Liver (tissue), 9 donors: ENCODE data around the gene KCNK3. TPM values are rescaled to one million over a fixed set of nuclear protein-coding genes. Genes with fewer than 3 reads are reported as not detected.

Source experiments
- DNase-seq: peaks from one replicate; pipeline ENCODE4 v3.0.0-alpha.2; 2017; ENCODE audit warnings: low spot score
- H3K27ac ChIP-seq, 2 donors: one replicate each; pipeline ENCODE4 v1.7.0; 2013; ENCODE audit warnings: inconsistent platforms in 2 of 2, low read length in 2 of 2, control low read depth in 1 of 2, low read depth in 1 of 2, mild to moderate bottlenecking in 1 of 2
- H3K27me3 ChIP-seq, 4 donors: one replicate each; pipeline versions ENCODE4 v1.6.1 to v1.7.0; 2013; ENCODE audit warnings: low read length in 3 of 4, inconsistent platforms in 1 of 4, mild to moderate bottlenecking in 1 of 4, moderate library complexity in 1 of 4; ENCODE audit not compliant: control insufficient read depth in 4 of 4, insufficient read depth in 4 of 4
- H3K36me3 ChIP-seq, 4 donors: one replicate each; pipeline versions ENCODE4 v1.6.1 to v1.7.0; 2013; ENCODE audit warnings: low read length in 3 of 4, mild to moderate bottlenecking in 3 of 4, low read depth in 1 of 4, moderate library complexity in 1 of 4; ENCODE audit not compliant: control insufficient read depth in 4 of 4, insufficient read depth in 3 of 4
- H3K4me1 ChIP-seq, 4 donors: one replicate each; pipeline versions ENCODE4 v1.6.1 to v1.7.0; 2013; ENCODE audit warnings: low read length in 3 of 4, mild to moderate bottlenecking in 3 of 4, moderate library complexity in 1 of 4; ENCODE audit not compliant: control insufficient read depth in 4 of 4, insufficient read depth in 4 of 4
- H3K4me3 ChIP-seq, 3 donors: one replicate each; pipeline versions ENCODE4 v1.6.1 to v1.7.0; 2013; ENCODE audit warnings: low read length in 3 of 3, control low read depth in 1 of 3, low read depth in 1 of 3, mild to moderate bottlenecking in 1 of 3
- H3K9ac ChIP-seq, 2 donors: one replicate each; pipeline ENCODE4 v1.7.0; 2013; ENCODE audit warnings: low read length in 2 of 2, mild to moderate bottlenecking in 2 of 2, moderate library complexity in 2 of 2, control low read depth in 1 of 2, low read depth in 1 of 2
- H3K9me3 ChIP-seq, 4 donors: one replicate each; pipeline versions ENCODE4 v1.6.1 to v1.7.0; 2013; ENCODE audit warnings: low read length in 3 of 4; ENCODE audit not compliant: control insufficient read depth in 4 of 4
- ATF3 ChIP-seq: IDR thresholded peaks from 2 replicates; pipeline ENCODE4 v1.6.1; 2016; ENCODE audit warnings: antibody characterized with exemption
- CTCF ChIP-seq: fragments of 150-350 bp; IDR thresholded peaks from 2 replicates; pipeline ENCODE4 v1.5.1; 2017; ENCODE audit warnings: improper control_type of control experiment, low read depth, low read length; ENCODE audit not compliant: missing input control
- EGR1 ChIP-seq, 2 donors: IDR thresholded peaks; 2 replicates each; pipeline ENCODE4 v1.6.1; 2016 to 2018; ENCODE audit warnings: antibody characterized with exemption in 2 of 2, low read depth in 2 of 2
- FOXA1 ChIP-seq: IDR thresholded peaks from 2 replicates; pipeline ENCODE4 v1.6.1; 2016; ENCODE audit warnings: antibody characterized with exemption
- FOXA2 ChIP-seq: IDR thresholded peaks from 2 replicates; pipeline ENCODE4 v1.6.1; 2016; ENCODE audit warnings: antibody characterized with exemption
- GABPA ChIP-seq, 2 donors: IDR thresholded peaks in 1 of 2; conservative IDR thresholded peaks in 1 of 2; 2 replicates each; pipeline ENCODE4 v1.6.1; 2016; ENCODE audit warnings: antibody characterized with exemption in 2 of 2, mild to moderate bottlenecking in 1 of 2, moderate library complexity in 1 of 2
- HNF4A ChIP-seq, 2 donors: conservative IDR thresholded peaks; 2 replicates each; pipeline ENCODE4 v1.6.1; 2016; ENCODE audit warnings: antibody characterized with exemption in 2 of 2, mild to moderate bottlenecking in 2 of 2
- HNF4G ChIP-seq: IDR thresholded peaks from 2 replicates; pipeline ENCODE4 v1.6.1; 2016; ENCODE audit warnings: antibody characterized with exemption
- JUND ChIP-seq, 2 donors: IDR thresholded peaks; 2 replicates each; pipeline ENCODE4 v1.6.1; 2016; ENCODE audit warnings: antibody characterized with exemption in 2 of 2
- MAX ChIP-seq: IDR thresholded peaks from 2 replicates; pipeline ENCODE4 v1.6.1; 2016; ENCODE audit warnings: antibody characterized with exemption
- NR2F2 ChIP-seq: IDR thresholded peaks from 2 replicates; pipeline ENCODE4 v1.6.1; 2016; ENCODE audit warnings: antibody characterized with exemption
- RAD21 ChIP-seq, 2 donors: IDR thresholded peaks; 2 replicates each; pipeline ENCODE4 v1.6.1; 2016; ENCODE audit warnings: antibody characterized with exemption in 2 of 2, mild to moderate bottlenecking in 2 of 2
- REST ChIP-seq: IDR thresholded peaks from 2 replicates; pipeline ENCODE4 v1.6.1; 2016; ENCODE audit warnings: antibody characterized with exemption, mild to moderate bottlenecking
- RXRA ChIP-seq, 2 donors: IDR thresholded peaks; 2 replicates each; pipeline ENCODE4 v1.6.1; 2017 to 2018; ENCODE audit warnings: antibody characterized with exemption in 2 of 2, mild to moderate bottlenecking in 1 of 2
- SP1 ChIP-seq: IDR thresholded peaks from 2 replicates; pipeline ENCODE4 v1.6.1; 2018; ENCODE audit warnings: antibody characterized with exemption, mild to moderate bottlenecking
- TAF1 ChIP-seq: conservative IDR thresholded peaks from 2 replicates; pipeline ENCODE4 v1.6.1; 2016; ENCODE audit warnings: antibody characterized with exemption, mild to moderate bottlenecking
- YY1 ChIP-seq: IDR thresholded peaks from 2 replicates; pipeline ENCODE4 v1.6.1; 2016; ENCODE audit warnings: antibody characterized with exemption, mild to moderate bottlenecking
- ZBTB33 ChIP-seq: IDR thresholded peaks from 2 replicates; pipeline ENCODE4 v1.6.1; 2016; ENCODE audit warnings: antibody characterized with exemption
- WGBS: extraction: QIAGEN DNeasy Blood & Tissue Kit; methylation state at CpG from one replicate; pipeline ENCODE4 v1.1.7; 2013; 5-methylcytosine and 5-hydroxymethylcytosine counted together
- polyA plus RNA-seq, 2 donors: library from polyadenylated mRNA; stranded (reverse) in 1 of 2; unstranded in 1 of 2; fragments of 200-250 nt in 1 of 2; fragments of >200 nt in 1 of 2; fragmentation: Nextera tagmentation in 1 of 2; extraction: Ambion mirVana in 1 of 2; gene quantifications; one replicate each; pipeline versions ENCODE4 v1.2.1 to v1.2.3, GENCODE V29; 2013 to 2015
- total RNA-seq, 2 donors: library from RNA; depleted of rRNA; stranded (reverse); fragments of >200 nt; gene quantifications; one replicate each; pipeline ENCODE4 v1.2.3, GENCODE V29; 2014
- donor health status: healthy.
- donor health status: healthy.
- donor health status: healthy.
- donor health status: healthy.
- donor health status: healthy.

The KCNK3 gene
- total and polyA plus RNA-seq, 4 donors = 0.78 to 6.6 (median 2.6) TPM; not detected in 1

GRCh38 chr2:26707747-26708146 is 15.2 kb downstream of the KCNK3 start:
- Histone ChIP-seq H3K9me3 (no peaks in the 10 kb centered on the region), H3K36me3 (no peaks in the 10 kb centered on the region), H3K27ac (no peak overlapping the region), H3K4me3 (no peak overlapping the region), H3K9ac (no peak overlapping the region), H3K27me3 (peaks cover 0 to 5% (median 0%) of the 10 kb centered on the region in 4 donors), H3K4me1 (no peaks in the 10 kb centered on the region)
- no peak for TF ChIP-seq JUND (IDR thresholded peaks at IDR 0.05)
- TF ChIP-seq FOXA2 = no peak
- TF ChIP-seq NR2F2 = no peak
- TF ChIP-seq SP1 = no peak
- no peak for TF ChIP-seq REST
- TF ChIP-seq YY1 = no peak
- TF ChIP-seq EGR1 (IDR thresholded peaks at IDR 0.05; ENCODE audit: low read depth in 2 of 2) = no peak
- TF ChIP-seq RXRA (IDR thresholded peaks at IDR 0.05) = no peak
- no peak for TF ChIP-seq ATF3
- TF ChIP-seq HNF4G = no peak
- TF ChIP-seq TAF1 = no peak
- TF ChIP-seq GABPA (IDR thresholded peaks at IDR 0.05 in 1 of 2, conservative IDR thresholded peaks at IDR 0.05 in 1 of 2) = no peak
- TF ChIP-seq MAX = no peak
- no peak for TF ChIP-seq CTCF
- TF ChIP-seq HNF4A (conservative IDR thresholded peaks at IDR 0.05) = no peak
- no peak for TF ChIP-seq FOXA1
- TF ChIP-seq RAD21 (IDR thresholded peaks at IDR 0.05) = no peak
- TF ChIP-seq ZBTB33 = no peak
- 85% methylated on average over 5 of the region's 5 CpGs for WGBS
- DNase-seq = no peak
